GM19099 (cell line): ENCODE data around the gene BPHL.

ENCODE experiments used
- POLR2A ChIP-seq: IDR thresholded peaks from 3 replicates; pipeline ENCODE4 v1.6.1; 2011; ENCODE audit warnings: low read depth; ENCODE audit not compliant: insufficient read length; ENCODE audit errors: extremely low read depth

The BPHL gene

DNA sequence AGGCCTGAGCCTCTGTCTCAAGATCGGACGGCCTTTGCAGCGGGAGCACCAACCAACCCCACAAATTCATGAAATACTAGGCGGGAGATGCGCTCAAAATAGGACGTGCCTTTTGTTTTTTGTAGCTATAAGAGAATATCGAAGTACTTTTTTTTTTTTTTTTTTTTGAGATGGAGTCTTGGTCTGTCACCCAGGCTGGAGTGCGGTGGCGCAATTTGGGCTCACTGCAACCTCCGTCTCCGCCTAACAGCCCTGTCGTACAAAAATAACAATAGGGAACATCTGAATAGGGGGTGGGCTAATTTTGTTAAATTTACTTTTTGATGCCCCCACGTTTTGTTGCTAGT lies 44.7 kb downstream of the BPHL start:
- peak; percentile 5 for TF ChIP-seq POLR2A

DNA sequence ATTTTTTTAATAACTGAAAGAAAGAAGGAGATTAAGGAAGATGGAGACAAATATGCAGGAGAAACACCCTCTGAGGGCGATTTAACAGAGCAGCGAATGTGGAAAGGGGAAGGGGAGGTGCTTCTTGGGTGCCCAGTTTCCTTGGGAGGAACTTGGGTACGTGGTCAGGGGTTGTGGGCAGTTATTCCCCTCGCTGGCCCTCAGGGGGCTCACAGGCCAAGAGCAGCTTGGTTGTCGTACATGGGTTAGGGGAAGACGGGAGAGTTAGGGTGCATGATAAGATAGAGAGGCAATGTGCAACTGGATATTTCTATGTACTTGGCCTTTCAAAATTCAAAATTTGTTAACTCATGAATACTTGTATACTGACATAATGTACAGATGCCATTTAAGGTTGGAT lies 45.9 kb downstream of the BPHL start:
- TF ChIP-seq POLR2A: no peak

DNA sequence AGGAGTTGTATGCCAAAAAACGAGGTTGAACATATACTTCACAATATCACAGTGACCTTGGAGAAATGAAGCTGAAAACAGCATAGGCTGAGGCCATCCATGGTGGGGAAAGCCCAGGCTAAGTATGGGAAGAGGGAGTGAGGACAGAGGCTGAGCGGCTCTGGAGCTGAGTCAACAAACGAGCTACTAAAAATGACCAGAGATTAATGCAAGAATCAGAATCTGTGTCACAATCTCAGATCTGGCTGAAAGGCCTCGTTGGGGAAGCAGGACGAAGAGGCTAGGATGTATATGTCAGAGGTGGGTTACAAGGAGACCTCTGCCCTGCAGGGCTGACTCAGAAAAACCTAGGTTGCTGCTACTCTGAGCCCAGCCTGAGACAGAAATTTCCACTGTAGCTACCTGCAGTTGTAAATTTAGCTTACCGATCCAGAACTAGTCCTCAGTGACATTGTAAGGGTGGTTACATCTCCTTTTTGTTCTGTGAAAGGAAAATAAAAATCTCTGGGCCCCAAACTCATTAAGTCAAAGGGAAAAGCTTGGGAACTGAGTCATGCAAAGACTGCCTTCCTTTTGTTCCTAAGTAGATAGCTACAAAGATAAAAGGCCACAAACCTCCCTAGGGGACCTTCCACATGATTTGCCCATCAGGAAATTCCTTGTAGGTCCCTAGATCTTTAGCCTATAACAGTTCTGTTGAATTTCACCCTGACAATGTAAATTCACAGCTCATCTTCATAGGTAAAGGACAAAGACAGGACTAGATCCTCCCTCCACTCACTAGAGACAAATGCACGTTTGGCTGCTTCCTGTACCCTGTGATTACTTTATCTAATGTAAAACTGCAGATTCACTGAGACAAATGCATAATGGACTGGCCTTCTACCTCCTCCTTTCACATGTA lies 47.4 kb downstream of the BPHL start:
- no peak for TF ChIP-seq POLR2A

DNA sequence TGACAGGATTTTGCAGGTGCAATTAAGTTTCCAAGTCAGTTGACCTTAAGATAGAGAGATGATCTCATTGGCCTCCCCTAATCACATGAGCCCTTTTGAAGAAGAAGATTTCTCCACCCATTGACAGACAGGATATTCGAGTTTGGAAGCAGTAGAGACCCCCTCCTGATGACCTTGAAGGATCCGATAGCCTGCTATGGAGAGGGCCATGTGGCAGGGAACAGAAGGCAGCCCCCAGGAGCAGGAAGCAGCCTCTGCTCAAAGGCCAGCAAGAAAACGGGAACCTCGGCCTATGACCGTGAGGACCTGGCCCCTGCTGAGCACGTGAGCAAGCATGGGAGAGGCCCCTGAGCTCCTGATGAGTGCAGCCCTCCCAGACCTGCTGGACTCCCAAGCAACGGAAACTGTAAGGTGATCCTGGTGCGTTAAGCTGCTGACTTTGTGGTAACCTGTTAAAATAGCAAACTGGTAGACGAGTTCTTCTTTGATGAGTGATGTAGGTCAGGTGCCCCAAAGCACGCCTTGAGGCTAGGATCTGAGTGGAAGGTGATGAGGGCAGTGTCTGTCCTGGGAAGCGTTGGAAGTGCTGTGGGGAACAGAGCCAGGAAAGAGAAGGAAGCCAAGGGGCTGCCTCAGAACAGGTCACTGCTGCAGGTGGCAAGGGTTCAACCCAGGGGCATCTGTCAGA lies 57.3 kb downstream of the BPHL start:
- no peak for TF ChIP-seq POLR2A

DNA sequence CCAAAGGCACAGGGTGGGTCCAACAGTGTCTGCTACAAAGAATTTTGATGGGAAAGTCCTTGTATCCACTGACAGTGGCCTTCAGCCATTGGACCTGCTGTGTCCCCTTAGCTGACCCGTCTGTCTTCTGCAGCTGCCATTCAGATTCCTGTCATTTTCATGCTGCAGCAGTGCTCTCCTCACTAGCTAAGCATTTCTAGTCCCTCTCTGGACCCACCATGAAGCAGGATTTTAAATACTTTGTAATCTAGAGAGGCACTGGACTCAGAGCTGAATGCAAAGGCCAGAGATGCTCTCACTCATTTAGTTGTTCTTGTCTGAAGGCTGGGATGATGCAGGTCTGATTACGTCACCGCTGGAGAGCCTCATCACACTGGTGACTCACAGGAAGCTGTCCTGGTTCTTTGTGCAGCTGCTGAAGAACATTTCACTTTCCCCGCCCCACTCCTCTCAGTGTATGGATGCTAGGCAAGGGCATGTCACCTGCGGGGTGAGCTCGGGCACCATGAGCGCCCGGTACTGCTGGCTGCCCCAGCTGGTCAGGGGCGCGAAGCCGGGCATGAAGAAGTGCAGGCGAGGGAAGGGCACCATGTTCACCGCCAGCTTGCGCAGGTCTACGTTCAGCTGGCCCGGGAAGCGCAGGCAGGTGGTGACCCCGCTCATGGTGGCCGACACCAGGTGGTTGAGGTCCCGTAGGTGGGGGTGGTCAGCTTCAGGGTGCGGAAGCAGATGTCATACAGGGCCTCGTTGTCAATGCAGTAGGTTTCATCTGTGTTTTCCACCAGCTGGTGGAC lies 58.2 kb downstream of the BPHL start:
- TF ChIP-seq POLR2A: no peak

DNA sequence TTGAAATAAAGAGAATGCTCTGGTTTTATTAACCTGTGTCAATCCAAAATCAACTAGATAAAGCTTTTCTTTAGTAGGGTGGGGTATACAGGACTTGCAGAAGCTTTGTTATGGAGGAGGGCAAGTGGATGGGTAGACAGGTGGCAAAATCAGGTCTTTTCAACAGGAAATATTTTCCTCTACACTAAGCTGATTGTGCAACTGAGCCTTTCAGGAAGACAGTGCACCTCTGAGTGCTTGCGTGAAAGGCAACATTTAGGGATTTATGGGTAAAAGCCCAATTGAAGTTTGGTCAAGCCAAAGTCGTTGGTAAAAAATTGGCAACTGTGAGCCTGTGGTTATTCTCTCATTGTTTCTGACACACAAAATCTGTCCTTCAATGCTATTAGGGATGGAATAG lies 62.6 kb downstream of the BPHL start:
- TF ChIP-seq POLR2A: no peak

DNA sequence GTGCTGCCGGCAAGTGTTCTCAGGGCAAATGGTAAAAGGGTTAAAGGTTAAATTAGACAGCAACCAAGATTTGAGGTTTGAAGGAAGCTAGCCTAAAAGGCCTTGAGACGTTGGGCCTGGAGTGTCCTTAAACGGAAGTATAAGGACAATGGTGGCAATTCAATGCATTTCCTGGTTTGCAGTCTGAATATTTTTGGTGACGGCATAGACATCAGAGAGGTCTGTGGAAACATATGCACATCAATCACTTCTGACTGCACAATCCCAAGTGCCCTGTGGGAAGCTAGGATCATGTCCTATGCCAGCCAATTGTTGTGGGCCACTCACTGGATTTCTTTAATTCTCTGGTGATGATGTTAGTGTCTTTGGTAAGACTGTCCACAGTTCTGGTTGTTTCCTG lies 64.6 kb downstream of the BPHL start:
- no peak for TF ChIP-seq POLR2A

DNA sequence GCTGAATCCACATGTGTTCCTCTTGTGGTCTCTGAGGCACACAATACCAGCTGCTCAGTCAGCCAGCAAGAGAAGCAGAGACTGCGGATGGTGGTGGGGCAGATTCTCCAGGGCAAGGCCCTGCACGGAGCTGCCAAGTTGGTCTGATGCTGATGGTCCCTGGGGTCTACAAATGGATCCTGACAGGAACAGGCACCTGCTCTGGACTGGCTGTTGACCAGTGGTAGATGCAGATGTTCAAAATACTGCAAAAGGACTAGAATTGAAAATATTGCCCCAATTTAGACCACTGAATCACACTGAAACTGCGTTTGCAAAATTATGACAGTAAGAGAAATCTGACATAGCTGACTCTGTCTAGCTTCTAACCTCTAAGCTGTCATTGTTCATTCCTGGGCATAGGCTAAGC lies 68.5 kb downstream of the BPHL start:
- TF ChIP-seq POLR2A: no peak

DNA sequence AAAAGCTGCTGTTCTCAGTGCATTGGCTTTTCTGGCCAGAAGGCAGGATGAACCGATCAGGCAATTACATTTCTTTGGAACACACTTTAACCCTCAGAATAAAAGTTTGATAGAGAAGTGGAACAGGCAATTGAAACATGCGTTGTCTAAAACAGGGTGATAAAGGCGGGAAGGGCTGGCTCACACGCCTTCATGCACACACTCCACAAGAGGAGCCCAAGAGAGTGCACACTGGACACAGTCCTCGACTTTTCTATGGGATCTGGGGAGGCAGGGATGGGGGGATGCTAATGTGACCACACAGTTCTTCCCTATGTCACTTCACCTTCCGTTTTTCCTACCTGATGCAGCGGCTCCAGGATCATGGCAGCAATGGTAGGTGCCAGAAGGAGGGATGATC lies 69.8 kb downstream of the BPHL start:
- no peak for TF ChIP-seq POLR2A

DNA sequence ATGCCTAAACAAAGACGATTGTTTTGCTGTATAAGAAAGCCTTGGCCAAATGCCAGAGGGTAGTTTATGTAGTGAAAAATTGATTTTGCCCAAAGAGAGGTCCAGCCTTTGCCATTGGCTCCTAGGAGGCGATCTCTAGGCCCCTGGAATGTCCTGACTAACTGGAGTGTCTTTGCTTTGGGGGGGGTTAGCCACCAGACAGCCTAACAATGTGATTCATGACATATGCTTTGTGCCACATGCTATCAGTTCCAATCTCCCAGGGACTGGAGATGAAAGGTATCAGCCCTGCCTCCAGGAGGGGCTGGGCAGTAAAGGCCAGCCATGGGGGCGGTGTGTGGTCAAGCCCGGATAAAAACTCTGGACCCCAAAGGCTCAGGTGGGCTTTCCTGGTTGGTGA lies 71.5 kb downstream of the BPHL start:
- no peak for TF ChIP-seq POLR2A

DNA sequence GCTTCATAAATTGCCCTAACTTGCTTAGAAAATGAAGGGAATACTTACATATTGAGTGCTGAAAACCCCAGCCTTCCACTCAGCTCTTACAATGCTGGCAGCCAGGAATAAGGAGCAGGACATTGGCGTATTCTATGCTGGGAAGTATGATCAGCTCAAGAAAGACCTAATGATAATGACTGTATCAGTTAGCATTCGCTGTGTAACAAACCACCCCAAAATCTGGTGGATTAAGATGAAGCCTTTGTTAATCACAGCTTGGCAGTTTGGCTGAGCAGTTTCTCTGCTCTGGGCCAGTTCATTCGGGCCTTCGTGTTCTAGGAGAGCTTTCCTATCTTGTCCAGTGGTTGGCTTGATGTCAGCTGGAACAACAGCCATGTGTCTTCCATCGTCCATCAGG lies 72.3 kb downstream of the BPHL start:
- no peak for TF ChIP-seq POLR2A

DNA sequence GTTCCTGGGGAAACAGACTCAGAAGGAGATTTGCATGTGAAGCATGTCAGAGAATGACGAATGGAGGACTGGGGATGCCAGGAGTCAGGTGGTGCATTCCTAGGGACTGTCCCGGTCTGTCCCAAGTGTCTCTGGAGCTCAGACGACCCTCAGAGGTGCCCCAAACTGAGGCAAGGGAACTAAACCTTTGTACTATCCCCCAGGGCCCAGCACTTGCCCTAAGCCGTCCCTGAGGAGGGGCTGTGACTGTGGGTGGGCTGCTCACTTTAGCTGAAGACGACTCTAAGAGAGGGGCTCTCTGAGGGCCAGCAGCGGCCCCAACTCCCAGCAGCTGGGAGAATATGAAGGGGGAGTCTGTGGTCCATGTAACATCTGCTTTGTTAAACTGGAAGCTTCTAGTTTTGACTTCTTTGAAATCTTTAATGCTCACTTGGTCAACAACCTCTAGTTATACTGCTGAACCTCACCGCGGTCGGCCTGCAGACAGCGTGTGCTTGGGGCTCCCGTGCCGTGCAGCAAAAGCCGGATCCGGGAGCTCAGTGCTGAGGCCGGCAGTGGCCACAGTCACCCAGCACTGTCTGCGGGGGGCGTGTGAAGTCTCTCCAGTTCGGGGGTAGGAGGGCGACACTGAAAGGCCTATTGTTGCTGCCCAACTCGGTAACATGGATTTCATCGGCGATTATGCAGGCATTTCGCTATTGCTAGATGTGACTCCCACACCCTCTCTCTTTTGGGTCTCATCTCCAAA lies 74.8 kb downstream of the BPHL start:
- TF ChIP-seq POLR2A: no peak

DNA sequence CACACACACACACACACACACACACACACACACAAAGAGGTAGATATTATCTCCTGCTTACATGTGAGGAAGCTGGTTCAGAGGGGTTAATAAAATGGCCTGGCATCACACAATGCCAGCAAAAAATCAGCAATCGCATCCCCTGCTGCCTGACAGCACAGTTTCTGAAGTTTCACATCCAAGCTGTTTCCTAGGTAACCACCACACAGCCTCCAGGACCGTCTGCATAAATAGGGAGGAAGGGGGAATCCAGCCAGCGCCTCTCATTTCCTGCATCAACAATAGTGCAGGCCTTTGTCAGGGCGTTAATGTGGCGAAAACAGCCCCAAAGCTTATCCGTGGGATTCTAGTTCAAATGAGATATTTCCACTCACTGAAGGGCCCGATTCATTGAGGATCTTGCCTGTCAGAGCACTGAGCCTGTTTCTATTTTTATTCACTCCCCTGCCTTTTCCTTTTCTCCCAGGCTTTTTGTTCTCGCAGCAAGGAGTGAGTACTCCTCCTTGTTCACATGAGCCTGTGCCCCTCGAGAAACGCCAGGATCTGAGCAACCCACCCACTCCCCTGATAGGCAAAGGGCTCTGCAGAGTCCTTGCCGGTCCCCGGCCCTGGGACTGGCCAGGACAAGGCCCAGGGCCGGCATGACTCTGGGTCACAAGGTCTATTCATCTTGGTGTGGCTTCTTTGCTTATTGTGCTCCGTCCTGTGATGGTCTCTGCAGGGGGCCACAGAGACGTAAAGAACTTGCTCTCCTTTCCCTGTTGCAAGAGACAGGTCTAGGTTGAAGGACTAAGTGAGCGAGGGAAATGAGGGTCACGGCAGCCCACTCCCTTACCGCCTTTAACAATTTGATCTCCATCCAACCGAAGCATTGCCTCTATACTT lies 76.3 kb downstream of the BPHL start:
- TF ChIP-seq POLR2A: no peak

DNA sequence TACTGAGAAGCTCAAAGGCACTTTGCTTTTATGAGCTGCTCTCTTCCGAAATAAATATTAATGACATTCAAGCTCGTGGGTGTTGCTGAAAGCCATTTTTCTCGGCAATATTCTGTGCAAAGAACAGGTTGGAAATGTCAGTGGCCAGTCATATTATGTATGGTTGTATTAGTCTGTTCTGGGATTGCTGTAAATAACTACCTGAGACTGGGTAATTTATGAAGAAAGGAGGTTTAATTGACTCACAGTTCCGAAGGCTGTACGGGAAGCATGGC lies 76.8 kb downstream of the BPHL start:
- no peak for TF ChIP-seq POLR2A
